ENCODE data around the gene KCTD16. TPM values are rescaled to one million over a fixed set of nuclear protein-coding genes. Genes with fewer than 3 reads are reported as not detected.

Gene KCTD16
- total RNA-seq, 1 experiment from 2014 or later, result 0.12 TPM

DNA sequence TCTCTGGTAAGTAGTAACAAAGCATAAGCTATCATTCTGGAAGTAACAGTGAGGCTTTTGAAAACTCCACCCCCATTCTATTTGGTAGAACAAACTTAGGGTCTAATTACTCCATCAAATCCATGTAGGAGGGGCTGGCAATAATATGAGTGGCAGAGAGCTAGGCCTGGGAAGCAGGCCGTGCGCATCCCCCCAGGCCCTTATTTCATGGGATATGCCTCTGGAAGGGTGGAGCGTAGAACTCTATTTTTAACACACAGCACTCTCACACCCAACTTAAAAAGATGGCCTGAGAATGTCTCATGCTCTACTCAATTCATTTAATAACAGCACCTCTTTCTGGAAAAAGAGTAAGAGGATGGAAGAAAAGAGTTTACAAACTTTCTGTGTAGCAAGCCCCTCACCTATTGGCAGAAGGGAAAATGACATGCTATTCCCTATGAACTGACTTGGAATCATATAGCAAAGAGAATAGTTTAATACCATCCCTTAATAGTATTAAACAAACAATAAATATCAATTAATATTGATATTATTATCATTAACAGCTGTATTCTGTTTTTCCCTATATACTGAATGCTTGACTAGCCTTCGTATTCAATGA lies 233.2 kb downstream of the KCTD16 start:
- DNase-seq (ENCODE audit: low read depth), result no peak

DNA sequence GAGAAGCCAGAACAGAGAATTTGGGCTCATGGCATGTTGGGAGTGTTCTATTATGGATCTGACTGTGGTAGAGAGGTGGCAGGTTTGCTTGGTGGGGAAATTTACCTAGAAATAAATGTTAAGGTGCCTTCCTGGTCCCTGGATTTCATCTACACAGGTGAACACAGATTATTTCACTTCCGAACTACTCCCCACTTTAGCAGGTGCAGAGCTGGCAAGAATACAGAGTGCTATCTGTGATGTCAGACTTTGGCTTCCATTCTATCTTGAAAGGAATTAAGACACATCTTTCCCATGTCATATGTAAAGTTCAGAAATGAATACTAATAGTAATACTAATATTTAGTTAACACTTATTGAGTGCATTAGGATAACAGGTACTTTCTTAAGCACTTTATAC lies 234.0 kb downstream of the KCTD16 start:
- no peak for DNase-seq (ENCODE audit: low read depth)

DNA sequence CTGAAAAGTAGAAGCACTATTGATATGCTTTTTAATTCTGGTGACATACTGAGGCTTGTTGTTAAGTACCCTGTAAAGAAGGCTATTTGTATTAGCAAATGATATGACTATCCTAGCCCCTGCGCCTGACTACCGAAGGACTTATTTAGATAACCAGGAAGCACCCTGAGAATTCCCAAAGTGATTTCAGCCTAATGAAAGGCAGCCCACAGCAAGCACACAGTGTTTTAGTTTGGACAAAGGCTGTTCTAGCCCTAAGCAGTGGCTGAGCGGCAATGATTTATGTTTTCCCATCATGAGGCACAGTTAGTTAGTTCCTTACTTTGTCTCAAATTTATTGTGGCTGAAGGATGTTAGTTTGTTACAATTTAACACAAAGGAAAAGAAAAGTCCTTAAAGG lies 235.3 kb downstream of the KCTD16 start:
- no peak for DNase-seq (ENCODE audit: low read depth)

DNA sequence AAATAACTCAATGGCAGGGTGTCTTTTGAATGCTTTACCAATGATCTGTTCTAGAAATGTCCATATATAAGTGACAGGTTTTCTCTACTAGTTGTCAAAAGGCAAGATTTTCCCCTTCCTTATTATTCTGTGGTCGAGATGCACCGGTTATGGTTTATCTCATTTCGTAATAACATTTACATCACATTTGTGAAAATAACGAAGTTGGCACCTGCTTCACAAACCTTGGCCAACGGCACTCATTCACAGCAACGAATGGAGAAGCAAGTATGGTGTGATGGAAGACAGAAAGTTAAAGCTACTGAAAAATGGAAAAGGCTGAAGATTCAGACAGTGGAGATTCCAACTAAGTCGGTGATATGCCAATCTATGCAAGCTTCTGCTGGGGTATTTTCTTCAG lies 235.8 kb downstream of the KCTD16 start:
- DNase-seq (ENCODE audit: low read depth), result no peak

DNA sequence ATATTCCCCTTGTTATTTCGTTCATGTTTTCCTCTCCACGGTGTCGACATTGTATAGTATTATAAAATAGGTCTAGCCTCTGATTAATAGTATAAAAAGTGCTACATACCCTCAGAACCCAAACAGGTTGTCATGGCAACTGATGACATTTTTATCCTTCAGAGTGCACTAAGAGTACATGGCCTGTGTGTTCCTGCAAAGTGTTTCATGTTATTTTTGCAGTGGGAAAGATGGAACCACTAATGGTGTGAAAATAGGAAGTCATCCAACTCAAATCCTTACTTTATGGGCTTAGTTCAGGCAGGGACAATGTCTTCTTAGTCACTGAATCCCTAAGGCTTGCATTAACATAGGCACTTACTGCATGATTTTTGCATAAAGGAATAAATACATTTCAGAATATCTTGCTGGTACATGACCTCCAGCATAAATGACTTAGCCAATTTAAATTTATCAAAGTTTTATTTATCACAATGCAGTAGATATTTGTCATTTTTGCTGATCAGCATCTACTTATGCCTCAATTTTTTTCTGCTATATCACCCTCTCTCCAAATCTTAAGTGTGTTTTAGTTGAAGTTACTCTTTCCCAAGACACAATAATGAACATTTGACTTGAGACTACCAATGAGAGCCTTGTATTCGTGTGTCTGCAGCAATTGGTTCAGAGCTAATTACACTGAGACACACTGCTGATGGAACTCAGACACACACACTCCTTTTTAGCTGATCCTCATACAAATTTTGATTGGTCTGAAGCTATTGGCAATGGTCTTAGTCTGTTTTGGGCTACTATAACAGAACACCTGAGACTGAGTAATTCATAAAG lies 243.7 kb downstream of the KCTD16 start:
- no peak for DNase-seq (ENCODE audit: low read depth)

DNA sequence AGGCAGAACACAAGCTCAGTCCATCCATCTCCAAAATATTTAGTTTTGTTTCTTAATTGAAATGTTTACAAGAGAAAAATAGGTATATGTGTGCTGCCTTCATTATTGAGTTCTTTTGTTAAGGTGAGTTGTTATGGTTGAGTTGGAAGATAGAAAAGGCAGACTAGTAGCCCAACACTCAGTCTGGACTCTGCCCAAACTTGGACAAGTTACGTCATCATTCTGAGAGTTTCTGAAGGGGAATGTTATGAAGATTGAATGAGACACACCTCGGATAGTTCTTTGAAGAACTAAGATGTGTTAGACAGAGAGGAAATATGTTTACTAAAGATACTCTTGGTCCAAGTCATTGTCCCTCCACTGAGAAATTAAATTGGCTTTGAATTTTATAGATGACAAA lies 245.5 kb downstream of the KCTD16 start:
- DNase-seq (ENCODE audit: low read depth), result no peak

DNA sequence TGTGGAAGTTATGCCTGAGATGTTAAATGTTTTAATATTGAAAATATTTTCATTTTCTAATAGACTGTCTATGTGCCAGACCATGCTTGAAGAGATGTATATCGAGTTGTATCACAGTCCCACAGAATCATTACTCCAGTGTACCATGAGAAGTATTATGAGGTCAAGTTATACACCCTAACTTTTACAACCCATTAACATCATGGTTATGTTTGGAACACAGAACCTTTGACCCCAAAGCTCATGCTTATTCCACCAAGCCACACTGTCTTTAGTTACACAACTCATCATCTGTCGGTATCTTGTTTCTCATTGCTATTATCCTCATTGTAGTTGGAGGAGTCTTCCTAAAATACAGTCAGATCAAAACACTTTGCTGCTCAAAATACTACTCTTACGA lies 248.0 kb downstream of the KCTD16 start:
- no peak for DNase-seq (ENCODE audit: low read depth)

DNA sequence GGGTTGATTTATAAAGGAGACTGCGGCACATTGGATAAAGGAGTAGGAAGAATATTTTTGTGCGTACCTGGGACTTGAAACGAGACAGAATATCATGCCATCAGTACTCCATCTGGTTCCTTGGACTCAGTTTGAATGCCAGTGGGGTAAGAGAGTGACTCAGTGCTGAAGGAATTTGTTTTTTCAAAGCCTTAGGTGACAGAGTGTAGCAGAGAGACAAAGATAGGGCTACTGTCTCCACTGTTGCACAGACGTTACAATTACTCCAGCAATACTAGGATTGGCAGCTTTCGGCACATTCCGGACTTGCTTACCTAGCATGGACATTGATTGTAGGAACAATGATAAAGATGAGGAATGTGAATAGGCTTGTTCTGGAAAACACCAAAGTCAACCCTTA lies 250.7 kb downstream of the KCTD16 start:
- DNase-seq (ENCODE audit: low read depth), result no peak

DNA sequence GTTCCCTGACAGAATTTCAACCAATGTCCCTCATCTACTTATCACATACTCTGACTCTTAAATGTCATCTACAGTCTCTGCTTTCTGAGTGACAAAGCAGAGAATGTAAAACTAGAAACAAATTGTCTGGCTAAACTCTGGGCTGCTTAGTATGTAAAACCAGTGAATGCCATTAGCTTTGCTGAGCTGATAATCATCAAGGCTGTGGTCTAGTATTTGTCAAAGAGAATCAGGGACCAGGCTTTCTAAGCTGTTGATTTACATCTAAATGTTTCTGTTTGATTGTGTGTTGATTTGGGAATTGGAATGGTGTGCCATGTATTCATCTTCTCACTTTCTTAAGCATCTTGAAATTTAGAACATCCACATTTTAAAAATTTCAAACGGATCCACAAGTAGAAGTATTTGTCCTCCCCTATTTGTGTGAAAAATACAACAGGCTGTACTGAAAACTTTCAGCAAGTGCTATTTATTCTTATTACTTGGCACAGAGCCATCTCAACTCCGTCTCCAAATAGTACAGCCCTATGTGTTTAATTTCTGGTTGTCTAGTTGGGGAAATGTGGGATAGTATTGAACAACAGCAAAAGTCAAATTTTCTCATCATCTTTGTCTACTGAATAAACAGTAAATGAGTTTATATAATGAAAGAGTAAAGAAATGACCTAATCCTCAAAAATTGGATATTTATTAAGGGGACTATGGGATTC lies 251.5 kb downstream of the KCTD16 start:
- no peak for DNase-seq (ENCODE audit: low read depth)

DNA sequence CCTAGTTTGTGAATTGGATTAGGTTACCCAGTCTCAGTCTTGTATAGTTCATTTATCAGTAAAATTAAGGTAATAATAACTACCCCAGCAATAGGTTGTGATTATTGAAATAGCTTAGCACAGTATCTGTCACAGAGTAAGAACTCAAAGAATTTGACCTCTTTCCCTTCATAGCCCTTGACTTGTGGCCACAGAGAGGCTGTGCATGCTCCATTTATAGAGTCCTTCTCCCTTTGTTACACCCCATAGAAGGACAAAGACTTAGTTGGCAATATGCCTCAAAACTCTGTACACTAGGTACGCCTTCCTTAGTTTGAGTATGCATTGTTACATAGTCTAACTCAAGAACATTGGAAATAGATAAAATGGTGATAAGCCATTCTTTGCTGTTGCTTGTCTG lies 257.2 kb downstream of the KCTD16 start:
- no peak for DNase-seq (ENCODE audit: low read depth)

DNA sequence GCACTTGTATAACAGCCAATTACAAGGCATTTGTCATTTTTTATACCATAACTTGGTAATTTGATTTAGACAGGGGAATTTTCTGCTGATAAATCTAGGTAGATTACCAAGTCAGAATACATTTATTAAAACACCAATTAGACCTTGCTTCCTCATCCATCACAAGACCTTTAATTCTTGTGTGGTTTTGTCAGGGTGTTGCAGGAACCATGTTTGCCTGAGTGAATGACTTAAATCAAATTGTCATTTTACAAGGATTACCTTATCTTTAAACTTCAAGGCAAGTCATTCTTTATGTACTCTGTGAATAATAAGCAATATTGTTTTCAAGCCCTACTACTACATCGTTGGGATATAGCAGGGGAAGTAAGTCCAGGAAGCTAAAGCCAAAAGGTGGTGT lies 257.7 kb downstream of the KCTD16 start:
- DNase-seq (ENCODE audit: low read depth), result no peak

DNA sequence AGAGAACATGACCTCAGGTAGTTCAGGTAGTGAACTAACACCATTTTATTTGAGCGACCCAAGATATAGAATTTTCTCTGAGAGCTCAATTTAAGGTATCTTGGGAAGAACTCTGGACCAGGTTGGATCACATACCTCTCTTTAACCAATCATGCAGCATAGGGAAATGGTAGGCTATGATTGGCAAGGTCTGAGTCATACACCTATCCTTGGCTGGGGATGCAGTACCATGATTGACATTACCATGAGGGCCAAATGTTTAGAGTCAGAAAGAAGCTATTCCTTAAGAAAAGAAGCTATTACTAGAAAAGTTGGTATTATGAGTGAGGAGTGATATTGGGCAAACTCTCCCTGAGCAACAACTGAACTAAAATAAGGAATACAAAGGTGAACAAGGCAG lies 258.7 kb downstream of the KCTD16 start:
- DNase-seq (ENCODE audit: low read depth), result no peak

DNA sequence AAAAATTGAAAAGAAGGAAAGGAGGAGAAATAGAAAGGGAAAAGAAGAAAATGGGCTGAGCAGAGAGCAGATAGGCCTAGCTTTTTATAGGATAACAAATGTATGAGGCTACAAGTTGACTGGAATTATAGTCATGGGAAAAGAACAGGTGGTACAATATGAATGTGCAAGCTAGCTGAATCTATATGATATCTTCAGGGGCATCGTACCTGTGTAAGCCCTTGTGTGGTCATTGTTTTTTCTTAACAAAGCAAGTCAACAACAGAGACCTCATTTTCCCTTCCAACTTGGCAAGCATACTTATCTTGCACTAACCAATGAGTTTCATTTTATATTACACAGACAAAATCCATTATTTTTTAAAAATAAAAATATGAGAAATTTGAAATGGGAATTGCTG lies 259.2 kb downstream of the KCTD16 start:
- no peak for DNase-seq (ENCODE audit: low read depth)

DNA sequence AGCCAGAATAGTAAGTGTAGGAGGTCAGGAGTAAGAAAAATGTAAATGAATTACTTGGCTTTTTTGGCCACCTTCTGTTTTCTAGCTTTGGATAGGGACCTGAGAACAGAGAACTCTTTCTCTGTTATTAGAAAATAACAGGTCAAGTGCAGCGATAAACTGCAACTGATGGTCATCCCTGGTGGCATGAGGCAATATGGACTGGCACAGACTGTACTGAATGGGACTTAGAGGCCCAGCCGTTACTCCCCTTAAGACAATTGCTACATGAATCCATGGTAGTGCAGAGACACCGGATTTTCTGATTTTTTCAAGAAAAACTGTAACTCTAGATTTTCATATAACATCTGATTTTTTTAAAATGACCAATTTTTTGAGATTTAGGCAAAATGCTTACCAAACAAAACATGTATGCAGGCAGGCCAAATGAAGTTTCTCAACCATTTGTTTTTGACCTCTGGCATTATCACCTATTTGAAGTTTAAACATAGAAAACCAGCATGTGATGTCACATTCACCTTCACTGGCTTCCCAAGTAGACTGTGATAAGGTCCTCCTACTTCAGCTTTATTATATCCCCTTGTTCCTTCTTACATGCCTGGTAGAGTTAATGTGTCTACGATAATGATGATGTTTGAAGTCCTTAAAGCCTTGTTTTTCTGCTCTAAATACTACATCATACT lies 262.6 kb downstream of the KCTD16 start:
- no peak for DNase-seq (ENCODE audit: low read depth)

DNA sequence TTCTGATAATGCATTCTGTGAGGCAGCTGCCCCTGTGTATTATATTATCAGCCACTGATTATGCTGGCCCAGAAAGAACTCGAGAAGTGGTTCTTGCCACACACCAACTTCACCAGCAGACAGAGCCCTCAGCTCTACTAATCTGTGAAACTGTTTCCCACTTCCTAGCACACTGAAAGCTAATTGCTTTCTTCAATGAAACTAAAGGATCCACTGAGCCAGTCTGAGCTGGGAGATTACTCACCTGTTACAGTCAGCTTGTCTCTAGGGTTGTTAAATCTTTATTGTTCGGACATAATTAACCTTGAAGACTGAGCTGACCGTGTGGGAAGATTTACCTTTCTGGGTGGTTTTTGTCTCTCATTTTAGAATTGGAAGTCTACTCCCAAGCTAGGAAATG lies 263.2 kb downstream of the KCTD16 start:
- no peak for DNase-seq (ENCODE audit: low read depth)

DNA sequence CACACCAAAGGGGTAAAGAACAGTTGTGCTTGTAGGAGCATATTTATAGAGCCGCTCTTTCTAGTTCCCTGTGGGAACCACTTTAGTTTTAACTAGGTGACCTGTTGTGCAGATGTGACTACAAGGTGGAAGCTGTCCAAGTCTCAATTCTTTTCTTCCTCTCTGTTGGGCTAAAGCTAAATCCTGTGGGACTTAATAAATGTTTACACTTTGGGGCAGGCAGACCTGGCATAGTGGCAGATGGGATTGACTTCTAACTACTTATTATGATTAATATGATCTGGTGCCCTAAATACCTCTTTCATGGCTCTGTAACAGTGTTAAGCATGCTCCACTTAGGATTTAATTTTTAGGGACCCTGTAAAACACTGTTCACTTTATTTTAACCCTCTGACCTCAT lies 265.3 kb downstream of the KCTD16 start:
- no peak for DNase-seq (ENCODE audit: low read depth)

DNA sequence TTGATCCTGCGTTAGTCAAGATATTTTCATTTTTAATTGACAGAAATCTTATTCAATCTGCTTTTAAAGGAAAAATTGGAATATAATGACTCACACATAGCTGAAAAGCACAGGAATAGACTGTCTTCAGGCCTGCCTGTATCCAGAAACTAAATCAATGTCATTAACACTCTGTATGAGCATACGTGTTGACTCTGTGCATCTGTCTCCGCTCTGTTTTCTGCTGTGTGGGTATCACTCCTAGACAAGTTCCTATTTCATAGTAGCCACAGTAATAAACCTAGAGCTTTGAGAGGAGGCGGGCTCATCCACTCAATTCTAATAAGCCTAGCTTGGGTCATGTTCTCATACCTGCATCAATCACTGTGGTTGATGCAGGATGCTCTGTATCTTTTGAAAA lies 267.6 kb downstream of the KCTD16 start:
- DNase-seq (ENCODE audit: low read depth), result no peak

DNA sequence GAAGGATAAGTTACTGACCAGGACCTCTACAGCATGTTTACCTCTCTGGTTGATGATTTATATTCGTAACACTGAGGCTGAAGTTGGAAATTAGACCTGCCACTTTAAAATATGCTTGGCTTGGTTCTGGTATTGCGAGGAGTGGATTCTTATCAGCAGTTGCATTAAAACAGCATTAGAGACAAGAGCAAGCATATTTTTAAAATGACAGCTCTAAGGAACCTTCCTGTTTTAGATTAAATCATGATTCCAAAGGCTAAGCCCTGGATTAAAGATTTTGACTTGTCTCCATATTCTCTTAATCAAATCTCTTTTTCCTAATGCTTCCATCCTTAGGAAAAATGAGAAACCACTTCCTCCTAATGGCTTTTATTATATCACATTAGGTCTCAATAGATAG lies 277.8 kb downstream of the KCTD16 start:
- no peak for DNase-seq (ENCODE audit: low read depth)

DNA sequence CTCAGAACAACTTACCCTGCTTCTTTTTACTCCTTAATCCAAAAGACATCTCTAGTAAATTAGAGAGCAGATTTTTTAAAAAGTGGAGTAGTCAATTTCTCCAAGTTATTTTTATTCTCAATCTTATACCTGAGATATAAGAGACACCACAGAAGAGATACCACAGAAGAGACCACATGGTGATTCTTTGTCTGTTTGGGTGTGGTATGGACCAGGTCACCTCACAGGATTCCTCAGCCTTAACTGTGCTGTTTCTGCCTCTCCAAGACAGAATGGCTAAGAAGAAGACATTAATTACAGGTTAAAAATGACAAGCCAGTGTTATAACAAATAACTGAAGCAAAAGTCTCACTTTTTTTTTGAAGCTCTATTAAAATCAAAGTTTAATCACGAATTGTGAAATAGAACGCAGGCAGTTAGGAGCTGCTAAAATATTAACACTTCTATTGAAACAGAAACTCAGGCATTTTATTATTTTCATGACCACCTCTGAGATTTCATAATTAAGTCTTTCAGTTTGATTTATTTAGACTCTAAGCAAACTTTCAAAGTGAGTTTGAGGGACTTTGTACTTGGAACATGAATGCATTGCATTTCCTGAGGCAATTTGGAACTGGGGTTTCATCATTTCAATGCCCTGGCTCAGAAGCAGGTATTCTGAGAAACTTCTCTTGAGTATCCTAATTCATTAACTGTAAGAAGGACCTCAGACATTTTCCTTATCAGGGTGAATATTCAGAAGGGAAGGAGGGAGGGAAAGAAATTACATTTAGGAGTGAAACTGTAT lies 280.7 kb downstream of the KCTD16 start:
- no peak for DNase-seq (ENCODE audit: low read depth)

DNA sequence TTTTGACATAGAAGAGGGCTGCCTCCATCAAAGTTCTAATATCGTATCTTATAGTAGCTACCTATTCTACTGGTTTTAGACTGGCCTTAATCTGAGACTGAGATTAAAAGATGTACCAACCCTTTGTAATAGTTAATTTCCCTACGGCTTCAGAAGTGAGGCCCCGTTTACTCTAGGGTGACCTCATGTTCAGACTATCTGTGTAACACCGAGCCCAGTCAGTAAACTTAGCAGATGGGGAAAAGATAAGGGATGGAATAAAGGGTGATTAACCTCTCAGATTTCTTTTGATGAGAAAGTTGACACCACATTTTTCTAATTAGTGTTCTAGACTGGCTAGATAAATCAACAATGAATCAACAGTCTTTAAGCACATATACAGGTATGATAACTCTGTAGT lies 283.1 kb downstream of the KCTD16 start:
- no peak for DNase-seq (ENCODE audit: low read depth)

DNA sequence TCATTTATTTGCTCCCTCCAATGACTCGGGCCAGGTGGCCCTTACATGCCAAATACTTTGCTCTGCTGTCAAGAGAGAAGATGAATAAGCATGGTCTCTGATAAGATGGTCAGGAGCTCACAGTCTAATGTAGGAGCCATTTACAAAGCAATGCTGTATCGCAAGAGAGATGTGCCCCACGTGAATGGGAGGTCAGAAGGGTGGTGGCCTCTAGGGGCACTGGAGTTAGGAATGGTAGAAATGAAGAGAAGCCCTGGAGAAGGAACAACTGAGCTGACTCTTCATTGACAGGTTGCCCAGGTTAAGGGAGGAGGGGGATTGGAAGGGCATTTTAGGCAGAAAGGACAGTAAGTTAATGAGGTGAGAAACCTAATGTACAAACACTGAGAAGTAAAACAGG lies 286.5 kb downstream of the KCTD16 start:
- no peak for DNase-seq (ENCODE audit: low read depth)

DNA sequence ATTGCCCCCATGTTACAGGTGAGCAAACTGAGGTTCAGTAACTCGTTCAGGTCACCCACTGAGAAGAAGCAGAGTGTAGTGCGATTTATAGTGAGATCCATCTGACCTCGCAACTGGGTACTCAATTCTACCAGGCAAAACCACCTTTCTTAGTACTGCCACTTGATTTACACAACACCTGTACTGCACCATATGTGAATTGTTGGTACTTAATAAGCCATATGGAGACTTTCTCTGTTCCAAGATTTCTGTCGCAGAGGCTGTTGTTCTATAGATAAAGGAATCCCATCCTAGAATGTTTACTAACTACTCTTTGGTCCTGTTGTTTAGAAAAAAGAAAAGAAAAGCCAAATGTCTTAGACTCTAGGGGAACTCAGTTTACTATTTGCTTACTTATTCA lies 287.5 kb downstream of the KCTD16 start:
- no peak for DNase-seq (ENCODE audit: low read depth)

Data from RPMI7951 (cell line).